CD1c-positive myeloid dendritic cell (primary cell): ENCODE data around the gene SAXO2.
"Not testable (repeated sequence)": the region's sequence is repeated elsewhere in the genome, so short reads cannot be mapped to it uniquely, and the experiment has no call there.

Source experiments
- DNase-seq: peaks from one replicate; pipeline ENCODE4 v3.0.0-alpha.2; 2016; ENCODE audit errors: extremely low spot score

Gene SAXO2

GRCh38 chr15:82286475-82286874 is 23.9 kb downstream of the SAXO2 start:
- DNase-seq: peak; percentile 34

GRCh38 chr15:82288202-82288601 is 25.6 kb downstream of the SAXO2 start:
- not testable (repeated sequence) for DNase-seq

- DNase-seq: no peak
These were observed 29.7 kb downstream of the SAXO2 start for GRCh38 chr15:82292271-82292670.

GRCh38 chr15:82294061-82294690 is 31.6 kb downstream of the SAXO2 start:
- no peak for DNase-seq

- DNase-seq: no peak
These were observed 34.9 kb downstream of the SAXO2 start for GRCh38 chr15:82297546-82297945.

GRCh38 chr15:82298032-82298431 is 35.4 kb downstream of the SAXO2 start:
- DNase-seq: no peak

- no peak for DNase-seq
These were observed 35.9 kb downstream of the SAXO2 start for GRCh38 chr15:82298520-82298919.

- not testable (repeated sequence) for DNase-seq
These were observed 36.9 kb downstream of the SAXO2 start for GRCh38 chr15:82299511-82299914.

- not testable (repeated sequence) for DNase-seq
These were observed 37.7 kb downstream of the SAXO2 start for GRCh38 chr15:82300326-82300725.

GRCh38 chr15:82300883-82301282 is 38.3 kb downstream of the SAXO2 start:
- DNase-seq: no peak

- DNase-seq: no peak
These were observed 38.8 kb downstream of the SAXO2 start for GRCh38 chr15:82301296-82302016.

GRCh38 chr15:82303956-82304777 is 41.5 kb downstream of the SAXO2 start:
- no peak for DNase-seq

GRCh38 chr15:82304778-82305090 is 42.1 kb downstream of the SAXO2 start:
- DNase-seq: no peak

- no peak for DNase-seq
These were observed 43.0 kb downstream of the SAXO2 start for GRCh38 chr15:82305621-82306048.

- no peak for DNase-seq
These were observed 44.4 kb downstream of the SAXO2 start for GRCh38 chr15:82306791-82307713.

- DNase-seq: no peak
These were observed 45.1 kb downstream of the SAXO2 start for GRCh38 chr15:82307714-82308081.

GRCh38 chr15:82309802-82310201 is 47.2 kb downstream of the SAXO2 start:
- DNase-seq: no peak

- not testable (repeated sequence) for DNase-seq
These were observed 48.7 kb downstream of the SAXO2 start for GRCh38 chr15:82311321-82311720.

- no peak for DNase-seq
These were observed 50.1 kb downstream of the SAXO2 start for GRCh38 chr15:82312586-82313349.

GRCh38 chr15:82313446-82313845 is 50.8 kb downstream of the SAXO2 start:
- DNase-seq: no peak
